Measurements from ENCODE around the gene CEP19. TPM values are rescaled to one million over a fixed set of nuclear protein-coding genes. Genes with fewer than 3 reads are reported as not detected.

Gene CEP19
- total and polyA plus RNA-seq, 9 donors = 0.83 to 4.8 (median 1.9) TPM

- Histone ChIP-seq H3K27ac (peak overlapping the region; percentile 91 to 95), H3K4me3 (peak overlapping the region; percentile 96), H3K27me3 (no peaks in the 10 kb centered on the region), H3K36me3 (no peaks in the 10 kb centered on the region), H3K9me3 (no peaks in the 10 kb centered on the region), H3K4me1 (ENCODE audit: insufficient read depth) (peaks cover 7% of the 10 kb centered on the region)
- peak in 4 of 5 donors; percentile 18 to 53 (median 28) for DNase-seq
- TF ChIP-seq POLR2A (IDR thresholded peaks at IDR 0.05) = no peak
- TF ChIP-seq CTCF (IDR thresholded peaks at IDR 0.05) = no peak
- WGBS, 3 donors = 0% methylated on average over 30 of the region's 30 CpGs
- intact Hi-C loops (cut with DNase I) = no loop called here
These were observed 28.6 kb upstream of the CEP19 start for GRCh38 chr3:196740481-196741248.

GRCh38 chr3:196739671-196740480, 27.8 kb upstream of the CEP19 start, which contains the start of gene PAK2:
TSS of gene PAK2 (plus strand) at chr3:196739857. CDS start at chr3:196782647, 42,790 bp downstream.
- Histone ChIP-seq H3K36me3 (no peaks in the 10 kb centered on the region), H3K27ac (peak within 1 kb of the TSS; percentile 91 to 95), H3K4me1 (ENCODE audit: insufficient read depth) (peaks cover 6% of the 10 kb centered on the region), H3K4me3 (peak within 1 kb of the TSS; percentile 96), H3K27me3 (no peaks in the 10 kb centered on the region), H3K9me3 (no peaks in the 10 kb centered on the region)
- intact Hi-C loops (cut with DNase I) = no loop called here
- TF ChIP-seq POLR2A (IDR thresholded peaks at IDR 0.05) (peak; percentile 46), CTCF (IDR thresholded peaks at IDR 0.05) (no peak), EP300 (IDR thresholded peaks at IDR 0.05) (no peak)
- peak; percentile 89 to 91 (median 90) for DNase-seq
- 0 to 1% (median 0%) methylated on average over 49 to 86 of the region's 86 CpGs for WGBS, 3 donors

- no peak overlapping the region for H3K27ac ChIP-seq
- H3K9me3 ChIP-seq = no peaks in the 10 kb centered on the region
- intact Hi-C loops (cut with DNase I) = no loop called here
- H3K27me3 ChIP-seq = no peaks in the 10 kb centered on the region
- no peak for TF ChIP-seq CTCF (IDR thresholded peaks at IDR 0.05)
- no peak for TF ChIP-seq EP300 (IDR thresholded peaks at IDR 0.05)
- no peak for TF ChIP-seq POLR2A (IDR thresholded peaks at IDR 0.05)
- no peaks in the 10 kb centered on the region for H3K36me3 ChIP-seq
- no peak overlapping the region for H3K4me3 ChIP-seq
- peaks cover 6% of the 10 kb centered on the region for H3K4me1 ChIP-seq (ENCODE audit: insufficient read depth)
- DNase-seq = no peak
- 89 to 95% (median 91%) methylated on average over 6 of the region's 6 CpGs for WGBS, 3 donors
These were observed 25.6 kb upstream of the CEP19 start for GRCh38 chr3:196737655-196738054.

GRCh38 chr3:196736670-196737374, 24.8 kb upstream of the CEP19 start:
- DNase-seq = no peak
- no peaks in the 10 kb centered on the region for H3K36me3 ChIP-seq
- no peak overlapping the region for H3K27ac ChIP-seq
- no peaks in the 10 kb centered on the region for H3K9me3 ChIP-seq
- TF ChIP-seq EP300 (IDR thresholded peaks at IDR 0.05) = no peak
- TF ChIP-seq POLR2A (IDR thresholded peaks at IDR 0.05) = no peak
- TF ChIP-seq CTCF (IDR thresholded peaks at IDR 0.05) = no peak
- 97 to 98% (median 98%) methylated on average over 4 of the region's 4 CpGs for WGBS, 3 donors
- H3K27me3 ChIP-seq = no peaks in the 10 kb centered on the region
- intact Hi-C loops (cut with DNase I) = no loop called here
- H3K4me3 ChIP-seq = no peak overlapping the region
- peaks cover 3% of the 10 kb centered on the region for H3K4me1 ChIP-seq (ENCODE audit: insufficient read depth)
